ENCODE measurements around the gene IFI6.

DNA sequence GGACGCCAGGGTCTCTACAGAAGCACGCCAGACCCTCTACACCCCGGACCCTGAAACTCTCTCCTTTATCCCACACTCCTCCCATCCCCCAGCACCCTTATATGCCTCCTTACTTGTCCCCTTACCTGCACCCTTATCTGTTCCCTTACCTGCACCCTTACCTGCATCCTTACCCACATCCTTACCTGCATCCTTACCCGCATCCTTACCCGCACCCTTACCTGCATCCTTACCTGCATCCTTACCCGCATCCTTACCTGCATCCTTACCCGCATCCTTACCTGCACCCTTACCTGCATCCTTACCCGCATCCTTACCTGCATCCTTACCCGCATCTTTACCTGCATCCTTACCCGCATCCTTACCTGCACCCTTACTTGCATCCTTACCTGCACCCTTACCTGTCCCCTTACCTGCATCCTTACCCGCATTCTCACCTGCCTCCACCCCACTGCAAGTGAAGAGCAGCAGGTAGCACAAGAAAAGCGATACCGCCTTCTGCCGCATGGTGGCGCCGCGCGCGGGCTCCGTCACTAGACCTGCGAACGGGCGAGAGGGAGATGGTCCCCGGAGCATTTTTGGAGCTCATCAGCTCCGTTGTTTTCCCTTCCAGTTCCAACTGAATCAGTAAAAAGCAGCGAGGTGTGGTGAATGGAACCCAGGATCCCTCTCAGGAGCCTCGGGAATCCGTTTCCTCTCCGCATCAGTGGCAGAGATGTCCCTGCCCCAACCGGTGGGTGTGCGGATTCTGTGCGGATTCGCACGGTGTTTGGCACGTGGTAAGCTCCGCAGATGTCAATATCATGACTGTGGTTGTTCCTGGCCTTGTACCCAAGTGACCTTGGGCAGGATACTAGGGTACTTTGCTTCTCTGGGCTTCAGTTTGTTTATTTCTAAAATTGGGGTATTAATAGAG is 2.9 kb downstream of the IFI6 start:
- TF ChIP-seq MAZ (IDR thresholded peaks at IDR 0.05; ENCODE audit: borderline replicate concordance, low read depth, low read length) (peak; percentile 13; the same call in 1 of the 2 replicates), POLR2A (IDR thresholded peaks at IDR 0.05; ENCODE audit: low read depth, low read length) (no peak), MAFK (IDR thresholded peaks at IDR 0.05; ENCODE audit: low read depth, low read length) (no peak), RAD21 (IDR thresholded peaks at IDR 0.05; ENCODE audit: low read length) (peak; percentile 73), RCOR1 (IDR thresholded peaks at IDR 0.05; ENCODE audit: insufficient replicate concordance, low read length) (no peak), USF2 (IDR thresholded peaks at IDR 0.05; ENCODE audit: low read depth, low read length) (no peak), CHD1 (IDR thresholded peaks at IDR 0.05; ENCODE audit: low read depth, low read length) (no peak), BHLHE40 (IDR thresholded peaks at IDR 0.05; ENCODE audit: low read depth, low read length) (no peak), MXI1 (IDR thresholded peaks at IDR 0.05; ENCODE audit: borderline replicate concordance, low read depth, low read length) (0 out of 2 replicates have a peak, but pooled peaks have one; percentile 36), SMC3 (IDR thresholded peaks at IDR 0.05; ENCODE audit: low read depth, low read length) (peak; percentile 53), CEBPB (IDR thresholded peaks at IDR 0.05; ENCODE audit: low read depth, low read length) (no peak), RFX5 (IDR thresholded peaks at IDR 0.05; ENCODE audit: low read depth, low read length) (no peak)
- TF ChIP-seq, protein P1, sequence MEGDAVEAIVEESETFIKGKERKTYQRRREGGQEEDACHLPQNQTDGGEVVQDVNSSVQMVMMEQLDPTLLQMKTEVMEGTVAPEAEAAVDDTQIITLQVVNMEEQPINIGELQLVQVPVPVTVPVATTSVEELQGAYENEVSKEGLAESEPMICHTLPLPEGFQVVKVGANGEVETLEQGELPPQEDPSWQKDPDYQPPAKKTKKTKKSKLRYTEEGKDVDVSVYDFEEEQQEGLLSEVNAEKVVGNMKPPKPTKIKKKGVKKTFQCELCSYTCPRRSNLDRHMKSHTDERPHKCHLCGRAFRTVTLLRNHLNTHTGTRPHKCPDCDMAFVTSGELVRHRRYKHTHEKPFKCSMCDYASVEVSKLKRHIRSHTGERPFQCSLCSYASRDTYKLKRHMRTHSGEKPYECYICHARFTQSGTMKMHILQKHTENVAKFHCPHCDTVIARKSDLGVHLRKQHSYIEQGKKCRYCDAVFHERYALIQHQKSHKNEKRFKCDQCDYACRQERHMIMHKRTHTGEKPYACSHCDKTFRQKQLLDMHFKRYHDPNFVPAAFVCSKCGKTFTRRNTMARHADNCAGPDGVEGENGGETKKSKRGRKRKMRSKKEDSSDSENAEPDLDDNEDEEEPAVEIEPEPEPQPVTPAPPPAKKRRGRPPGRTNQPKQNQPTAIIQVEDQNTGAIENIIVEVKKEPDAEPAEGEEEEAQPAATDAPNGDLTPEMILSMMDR (conservative IDR thresholded peaks at IDR 0.05; ENCODE audit: low read depth, low read length): peak; percentile 81
